ENCODE data around the gene WFDC8.

- TF ChIP-seq CTCF (IDR thresholded peaks at IDR 0.05), result no peak
- no peak for TF ChIP-seq POLR2AphosphoS5 (IDR thresholded peaks at IDR 0.05)
- TF ChIP-seq POLR2A (IDR thresholded peaks at IDR 0.05), result no peak
Measured at GRCh38 chr20:45547206-45547770, 31.8 kb downstream of the WFDC8 start, which contains the start of gene EPPIN.
